A549 (cell line): ENCODE measurements around the gene TMEM186. TPM values are rescaled to one million over a fixed set of nuclear protein-coding genes. Genes with fewer than 3 reads are reported as not detected.

Source experiments
- ATAC-seq, 2 experiments: fragments of 200-7000 bp in 1 of 2; fragments of >200 bp in 1 of 2; cut with Nextera tagmentation in 1 of 2; cut with Tn5 transposase in 1 of 2; 3 replicates each; pipeline versions ENCODE4 v1.8.0 to v1.9.1; 2018 to 2020; ENCODE audit warnings: mild to moderate bottlenecking in 1 of 2, moderate library complexity in 1 of 2
- CTCF ChIA-PET: fragments of 300-600 bp; sonication (Branson Sonifier 250); formaldehyde crosslinking; extraction: SDS; loops from one replicate; lab custom pipeline; 2021; ENCODE audit warnings: antibody characterized with exemption, inconsistent platforms; lab: Yijun Ruan, JAX
- POLR2A ChIA-PET: fragments of 350-600 bp; formaldehyde crosslinking; extraction: SDS; loops from one replicate; lab custom pipeline; 2021; ENCODE audit warnings: antibody characterized with exemption, inconsistent platforms; lab: Yijun Ruan, JAX
- DNase-seq, 2 experiments: peaks; one replicate each; pipeline versions ENCODE4 v3.0.0 to v3.0.0-alpha.2; 2011 to 2016; ENCODE audit warnings: low read depth in 1 of 2, low spot score in 1 of 2
- FAIRE-seq: peaks from 2 replicates; lab custom pipeline; 2011; peaks lifted over from hg19 to GRCh38; lab: Jason Lieb, UNC
- H3K27ac ChIP-seq, 2 experiments: fragments of >200 bp; sonication (Bioruptor Twin); formaldehyde crosslinking; 3 replicates each; pipeline ENCODE4 v1.5.1; 2016 to 2017
- H3K4me1 ChIP-seq: fragments of >200 bp; sonication (Bioruptor Twin); formaldehyde crosslinking; 3 replicates; pipeline ENCODE4 v1.6.1; 2016
- H3K4me2 ChIP-seq: fragments of >200 bp; sonication (Bioruptor Twin); formaldehyde crosslinking; 3 replicates; pipeline ENCODE4 v1.6.1; 2016
- H3K4me3 ChIP-seq: fragments of >200 bp; sonication (Bioruptor Twin); formaldehyde crosslinking; 3 replicates; pipeline ENCODE4 v1.5.1; 2016
- H3K9me3 ChIP-seq: fragments of >200 bp; sonication (Bioruptor Twin); formaldehyde crosslinking; 3 replicates; pipeline ENCODE4 v1.6.1; 2016
- CBX2 ChIP-seq: fragments of 200-600 bp; sonication (generic); IDR thresholded peaks from 2 replicates; pipeline ENCODE4 v1.6.1; 2016; ENCODE audit warnings: low read depth, mild to moderate bottlenecking, borderline replicate concordance
- CEBPB ChIP-seq, 2 experiments: fragments of >200 bp in 1 of 2; sonication (Bioruptor Twin) in 1 of 2; formaldehyde crosslinking in 1 of 2; IDR thresholded peaks; 2 replicates each; pipeline ENCODE4 v1.6.1; 2012 to 2016
- CHD2 ChIP-seq: fragments of 150-350 bp; IDR thresholded peaks from 2 replicates; pipeline ENCODE4 v1.6.1; 2014; ENCODE audit warnings: low read length; ENCODE audit not compliant: partially characterized antibody
- EHMT2 ChIP-seq: fragments of 200-600 bp; sonication (generic); IDR thresholded peaks from 2 replicates; pipeline ENCODE4 v1.6.1; 2016; ENCODE audit warnings: antibody characterized with exemption, low read depth, mild to moderate bottlenecking, moderate library complexity
- EP300 ChIP-seq, 2 experiments: fragments of >200 bp; sonication (Bioruptor Twin); formaldehyde crosslinking; IDR thresholded peaks; 2 replicates in 1 of 2; 3 replicates in 1 of 2; pipeline ENCODE4 v1.6.1; 2016 to 2017
- GATA3 ChIP-seq: IDR thresholded peaks from 2 replicates; pipeline ENCODE4 v1.6.1; 2012; ENCODE audit warnings: borderline replicate concordance
- HEYL ChIP-seq: fragments of 250-450 bp; sonication (Bioruptor Pico); IDR thresholded peaks from 2 replicates; pipeline ENCODE4 v1.8.0; 2021; ENCODE audit warnings: mild to moderate bottlenecking, moderate library complexity
- HOXA7 ChIP-seq: fragments of 250-450 bp; sonication (Bioruptor Pico); IDR thresholded peaks from 2 replicates; pipeline ENCODE4 v1.5.0; 2020; ENCODE audit warnings: mild to moderate bottlenecking, moderate library complexity
- JUNB ChIP-seq: fragments of >200 bp; sonication (Bioruptor Twin); formaldehyde crosslinking; IDR thresholded peaks from 2 replicates; pipeline ENCODE4 v1.6.1; 2016
- KDM1A ChIP-seq: fragments of 200-600 bp; sonication (generic); IDR thresholded peaks from 2 replicates; pipeline ENCODE4 v1.6.1; 2016; ENCODE audit warnings: low read depth, mild to moderate bottlenecking
- KDM5A ChIP-seq: fragments of 200-600 bp; sonication (generic); IDR thresholded peaks from 2 replicates; pipeline ENCODE4 v1.6.1; 2016; ENCODE audit warnings: antibody characterized with exemption, mild to moderate bottlenecking
- MAZ ChIP-seq: fragments of 150-350 bp; IDR thresholded peaks from 2 replicates; pipeline ENCODE4 v1.6.1; 2014; ENCODE audit warnings: antibody characterized with exemption, low read depth, low read length, borderline replicate concordance
- MYC ChIP-seq: IDR thresholded peaks from 2 replicates; pipeline ENCODE4 v1.6.1; 2012; ENCODE audit warnings: mild to moderate bottlenecking, inconsistent platforms, low read length, improper control_type of control experiment, borderline replicate concordance
- NFE2L2 ChIP-seq: fragments of 150-350 bp; conservative IDR thresholded peaks from 2 replicates; pipeline ENCODE4 v1.6.1; 2014; ENCODE audit warnings: low read length
- NPAS2 ChIP-seq: fragments of 250-450 bp; sonication (Bioruptor Pico); IDR thresholded peaks from 2 replicates; pipeline ENCODE4 v1.8.0; 2022; ENCODE audit warnings: mild to moderate bottlenecking, moderate library complexity, borderline replicate concordance
- NR3C1 ChIP-seq: fragments of >200 bp; sonication (Bioruptor Twin); formaldehyde crosslinking; IDR thresholded peaks from 3 replicates; pipeline ENCODE4 v1.6.1; 2017
- POLR2A ChIP-seq: IDR thresholded peaks from 2 replicates; pipeline ENCODE4 v1.6.1; 2012; ENCODE audit warnings: mild to moderate bottlenecking, low read length
- SMC3 ChIP-seq: fragments of >200 bp; sonication (Bioruptor Twin); formaldehyde crosslinking; IDR thresholded peaks from 3 replicates; pipeline ENCODE4 v1.6.1; 2018; ENCODE audit warnings: inconsistent platforms
- ZC3H11A ChIP-seq: fragments of 450-650 bp; IDR thresholded peaks from 2 replicates; pipeline ENCODE4 v1.6.1; 2014; ENCODE audit warnings: antibody characterized with exemption, mild to moderate bottlenecking
- WGBS: methylation state at CpG from one replicate; pipeline ENCODE4 v1.1.6; 2017; ENCODE audit errors: missing lambda C conversion rate; 5-methylcytosine and 5-hydroxymethylcytosine counted together
- polyA plus RNA-seq, 4 experiments: library from polyadenylated mRNA; depleted of rRNA in 3 of 4; stranded (reverse); fragments of >200 nt; fragmentation: RNase III in 1 of 4; extraction: RNeasy Plus Mini Kit Qiagen cat#74134 plus additional on column Dnase treatment in 1 of 4; gene quantifications; 2 replicates in 3 of 4; 3 replicates in 1 of 4; pipeline ENCODE4 v1.2.3, GENCODE V29; 2011 to 2017
- TF ChIP-seq, protein P1 (sequence below): fragments of 150-350 bp; IDR thresholded peaks from 2 replicates; pipeline ENCODE4 v1.6.1; 2014; ENCODE audit warnings: low read depth, mild to moderate bottlenecking, low read length
- TF ChIP-seq, protein P2 (sequence below): fragments of 450-650 bp; IDR thresholded peaks from 2 replicates; pipeline ENCODE4 v1.6.1; 2014; ENCODE audit warnings: antibody characterized with exemption
- TF ChIP-seq, protein P3 (sequence below): IDR thresholded peaks from 2 replicates; pipeline ENCODE4 v1.6.1; 2012; ENCODE audit warnings: low read depth, borderline replicate concordance
- TF ChIP-seq, protein P4 (sequence below): IDR thresholded peaks from 2 replicates; pipeline ENCODE4 v1.6.1; 2012
- TF ChIP-seq, protein P5 (sequence below): fragments of >200 bp; sonication (Bioruptor Twin); formaldehyde crosslinking; IDR thresholded peaks from 2 replicates; pipeline ENCODE4 v1.6.1; 2016

TMEM186 gene
- polyA plus RNA-seq, 2 of the 4 experiments (the other 2 are of a cell fraction) = 10.9 to 12.7 TPM

DNA sequence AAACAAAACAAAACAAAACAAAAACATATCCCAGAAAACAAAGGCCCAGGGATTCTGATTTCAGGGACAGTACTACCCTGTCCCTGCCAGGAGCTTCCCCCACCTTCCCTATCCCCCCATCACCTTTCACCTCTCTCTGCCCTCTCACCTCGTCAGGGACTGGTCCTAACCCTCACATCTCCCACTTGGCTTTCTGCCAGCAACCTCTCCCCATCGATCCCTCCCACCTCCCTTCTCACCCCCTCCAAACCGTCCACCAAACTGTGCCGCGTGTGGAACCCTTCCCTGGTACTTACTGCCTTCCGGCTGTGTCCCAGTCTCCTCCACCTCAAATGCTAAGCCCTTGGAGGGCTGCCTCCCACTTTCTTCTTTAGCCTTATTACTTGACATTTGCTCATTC is 36.4 kb downstream of the TMEM186 start:
- no peak for TF ChIP-seq SMC3
- TF ChIP-seq KDM1A = no peak
- TF ChIP-seq NPAS2 (CRISPR knock-in tag) = no peak
- no peak for TF ChIP-seq CEBPB (IDR thresholded peaks at IDR 0.05)
- no peak for TF ChIP-seq ZC3H11A
- no peak for TF ChIP-seq GATA3
- TF ChIP-seq, protein P1, sequence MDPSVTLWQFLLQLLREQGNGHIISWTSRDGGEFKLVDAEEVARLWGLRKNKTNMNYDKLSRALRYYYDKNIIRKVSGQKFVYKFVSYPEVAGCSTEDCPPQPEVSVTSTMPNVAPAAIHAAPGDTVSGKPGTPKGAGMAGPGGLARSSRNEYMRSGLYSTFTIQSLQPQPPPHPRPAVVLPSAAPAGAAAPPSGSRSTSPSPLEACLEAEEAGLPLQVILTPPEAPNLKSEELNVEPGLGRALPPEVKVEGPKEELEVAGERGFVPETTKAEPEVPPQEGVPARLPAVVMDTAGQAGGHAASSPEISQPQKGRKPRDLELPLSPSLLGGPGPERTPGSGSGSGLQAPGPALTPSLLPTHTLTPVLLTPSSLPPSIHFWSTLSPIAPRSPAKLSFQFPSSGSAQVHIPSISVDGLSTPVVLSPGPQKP = no peak
- TF ChIP-seq, protein P2, sequence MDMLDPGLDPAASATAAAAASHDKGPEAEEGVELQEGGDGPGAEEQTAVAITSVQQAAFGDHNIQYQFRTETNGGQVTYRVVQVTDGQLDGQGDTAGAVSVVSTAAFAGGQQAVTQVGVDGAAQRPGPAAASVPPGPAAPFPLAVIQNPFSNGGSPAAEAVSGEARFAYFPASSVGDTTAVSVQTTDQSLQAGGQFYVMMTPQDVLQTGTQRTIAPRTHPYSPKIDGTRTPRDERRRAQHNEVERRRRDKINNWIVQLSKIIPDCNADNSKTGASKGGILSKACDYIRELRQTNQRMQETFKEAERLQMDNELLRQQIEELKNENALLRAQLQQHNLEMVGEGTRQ = no peak
- TF ChIP-seq EHMT2 = no peak
- 70% methylated on average over 6 of the region's 6 CpGs for WGBS
- ChIA-PET POLR2A (no interaction called here), CTCF (interaction anchor here (1.3 kb wide), 1 partner anchor 26 kb away, joined by 3 read pairs; no protein-coding TSS in a partner anchor)
- Histone ChIP-seq H3K4me1 (no peaks in the 10 kb centered on the region), H3K4me3 (no peak overlapping the region), H3K27ac (no peak overlapping the region), H3K4me2 (no peak overlapping the region), H3K9me3 (no peaks in the 10 kb centered on the region)
- ATAC-seq (no peak), FAIRE-seq (no peak), DNase-seq (no peak)

DNA sequence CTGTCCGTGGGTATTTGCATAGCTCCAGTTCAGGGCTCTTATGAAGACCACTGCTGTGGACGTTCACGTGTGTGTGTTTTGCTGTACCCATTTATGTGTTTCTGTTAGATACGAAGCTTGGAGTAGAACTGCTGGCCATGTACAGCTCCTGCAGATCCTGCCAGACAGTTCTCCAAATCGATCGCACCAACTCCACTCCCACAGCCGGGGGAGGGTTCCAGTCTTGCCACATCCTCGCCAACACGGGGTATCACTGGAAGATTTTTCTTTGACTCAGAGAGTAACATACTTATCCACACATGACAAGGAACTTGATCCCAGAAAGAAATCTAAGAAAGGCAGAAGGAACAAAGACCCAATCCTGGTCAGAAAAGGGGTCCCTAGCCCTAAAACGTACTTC is 37.4 kb downstream of the TMEM186 start:
- ChIA-PET CTCF (interaction anchor here (0.9 to 1.3 kb wide), 3 partner anchors 27 to 193 kb away, joined by 3 to 4 read pairs (median 4); no protein-coding TSS in a partner anchor), POLR2A (no interaction called here)
- H3K4me2 ChIP-seq = no peak overlapping the region
- no peaks in the 10 kb centered on the region for H3K9me3 ChIP-seq
- H3K4me3 ChIP-seq = no peak overlapping the region
- ATAC-seq (no peak), FAIRE-seq (no peak), DNase-seq (no peak)
- no peaks in the 10 kb centered on the region for H3K4me1 ChIP-seq
- WGBS = 60% methylated on average over 10 of the region's 10 CpGs
- no peak overlapping the region for H3K27ac ChIP-seq
- no peak for TF ChIP-seq NR3C1
- no peak for TF ChIP-seq HOXA7 (CRISPR knock-in tag)
- no peak for TF ChIP-seq POLR2A
- TF ChIP-seq, protein P3, sequence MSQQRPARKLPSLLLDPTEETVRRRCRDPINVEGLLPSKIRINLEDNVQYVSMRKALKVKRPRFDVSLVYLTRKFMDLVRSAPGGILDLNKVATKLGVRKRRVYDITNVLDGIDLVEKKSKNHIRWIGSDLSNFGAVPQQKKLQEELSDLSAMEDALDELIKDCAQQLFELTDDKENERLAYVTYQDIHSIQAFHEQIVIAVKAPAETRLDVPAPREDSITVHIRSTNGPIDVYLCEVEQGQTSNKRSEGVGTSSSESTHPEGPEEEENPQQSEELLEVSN = no peak
- TF ChIP-seq CEBPB (IDR thresholded peaks at IDR 0.05) = no peak
- no peak for TF ChIP-seq CBX2
- no peak for TF ChIP-seq MAZ
- TF ChIP-seq, protein P2 = no peak
- TF ChIP-seq NFE2L2 = no peak
- no peak for TF ChIP-seq MYC
- TF ChIP-seq EP300 (IDR thresholded peaks at IDR 0.05) = no peak
- no peak for TF ChIP-seq GATA3
- TF ChIP-seq HEYL (CRISPR knock-in tag) = no peak
- TF ChIP-seq CHD2 = no peak
- TF ChIP-seq JUNB = no peak
- TF ChIP-seq, protein P4, sequence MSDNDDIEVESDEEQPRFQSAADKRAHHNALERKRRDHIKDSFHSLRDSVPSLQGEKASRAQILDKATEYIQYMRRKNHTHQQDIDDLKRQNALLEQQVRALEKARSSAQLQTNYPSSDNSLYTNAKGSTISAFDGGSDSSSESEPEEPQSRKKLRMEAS = no peak

DNA sequence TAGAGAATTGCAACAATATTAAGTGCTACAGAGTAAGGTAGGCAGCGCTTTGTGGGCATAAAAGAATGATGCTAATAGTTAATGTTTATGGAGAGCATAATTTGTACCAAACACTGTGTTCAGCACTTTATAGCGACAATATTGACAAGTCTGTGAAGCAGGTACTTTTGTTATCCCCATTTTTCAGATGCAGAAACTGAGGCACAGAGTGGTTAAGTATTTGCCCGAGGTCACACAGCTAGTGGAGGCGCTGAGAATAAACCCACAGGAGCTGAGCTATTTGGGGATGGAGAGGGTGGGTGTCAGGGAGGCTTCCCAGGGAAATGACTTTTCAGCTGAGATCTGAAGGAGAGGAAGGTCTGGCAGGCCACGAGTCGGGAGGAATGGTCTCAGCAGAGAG is 39.4 kb downstream of the TMEM186 start:
- POLR2A ChIA-PET = no interaction called here
- Histone ChIP-seq H3K4me2 (no peak overlapping the region), H3K4me3 (no peak overlapping the region), H3K27ac (no peak overlapping the region), H3K4me1 (no peaks in the 10 kb centered on the region), H3K9me3 (no peaks in the 10 kb centered on the region)
- CTCF ChIA-PET = no interaction called here
- 62% methylated on average over 6 of the region's 6 CpGs for WGBS
- FAIRE-seq = no peak
- ATAC-seq = no peak
- TF ChIP-seq, protein P5, sequence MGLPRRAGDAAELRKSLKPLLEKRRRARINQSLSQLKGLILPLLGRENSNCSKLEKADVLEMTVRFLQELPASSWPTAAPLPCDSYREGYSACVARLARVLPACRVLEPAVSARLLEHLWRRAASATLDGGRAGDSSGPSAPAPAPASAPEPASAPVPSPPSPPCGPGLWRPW = no peak
- no peak for TF ChIP-seq KDM5A
- no peak for DNase-seq
